Measurements from ENCODE around the gene GDAP1L1.

DNA sequence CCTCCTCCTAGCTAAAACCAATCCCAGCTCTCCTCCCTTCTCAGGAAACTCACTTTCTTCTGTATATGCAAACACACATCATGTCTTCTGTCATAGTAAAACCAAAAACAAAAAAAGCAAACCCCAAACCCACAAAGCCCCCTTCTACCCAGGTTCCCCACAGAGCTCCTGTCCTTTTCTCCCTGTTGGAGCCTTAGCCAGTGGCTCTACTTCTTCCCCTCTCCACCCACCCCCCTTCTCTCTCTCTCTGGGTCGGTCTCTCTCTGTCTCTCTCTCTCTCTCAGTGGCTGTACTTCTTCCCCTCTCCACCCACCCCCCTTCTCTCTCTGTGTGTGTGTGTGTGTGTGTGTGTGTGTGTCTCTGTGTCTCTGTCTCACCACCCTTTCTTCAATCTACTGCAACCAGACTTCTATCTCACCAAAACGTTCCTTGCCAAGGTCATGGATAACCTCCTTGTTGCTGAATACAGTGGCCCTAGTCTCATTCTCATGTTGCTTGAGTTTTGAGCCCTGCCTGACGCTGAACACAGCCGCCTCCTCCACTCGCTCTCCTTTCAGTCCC is 27.9 kb upstream of the GDAP1L1 start:
- TF ChIP-seq POLR2A (IDR thresholded peaks at IDR 0.05) (no peak), POLR2AphosphoS5 (IDR thresholded peaks at IDR 0.05) (no peak)
- TF ChIP-seq, protein P1, sequence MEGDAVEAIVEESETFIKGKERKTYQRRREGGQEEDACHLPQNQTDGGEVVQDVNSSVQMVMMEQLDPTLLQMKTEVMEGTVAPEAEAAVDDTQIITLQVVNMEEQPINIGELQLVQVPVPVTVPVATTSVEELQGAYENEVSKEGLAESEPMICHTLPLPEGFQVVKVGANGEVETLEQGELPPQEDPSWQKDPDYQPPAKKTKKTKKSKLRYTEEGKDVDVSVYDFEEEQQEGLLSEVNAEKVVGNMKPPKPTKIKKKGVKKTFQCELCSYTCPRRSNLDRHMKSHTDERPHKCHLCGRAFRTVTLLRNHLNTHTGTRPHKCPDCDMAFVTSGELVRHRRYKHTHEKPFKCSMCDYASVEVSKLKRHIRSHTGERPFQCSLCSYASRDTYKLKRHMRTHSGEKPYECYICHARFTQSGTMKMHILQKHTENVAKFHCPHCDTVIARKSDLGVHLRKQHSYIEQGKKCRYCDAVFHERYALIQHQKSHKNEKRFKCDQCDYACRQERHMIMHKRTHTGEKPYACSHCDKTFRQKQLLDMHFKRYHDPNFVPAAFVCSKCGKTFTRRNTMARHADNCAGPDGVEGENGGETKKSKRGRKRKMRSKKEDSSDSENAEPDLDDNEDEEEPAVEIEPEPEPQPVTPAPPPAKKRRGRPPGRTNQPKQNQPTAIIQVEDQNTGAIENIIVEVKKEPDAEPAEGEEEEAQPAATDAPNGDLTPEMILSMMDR (IDR thresholded peaks at IDR 0.05): no peak

Measured in transverse colon (tissue), 4 donors.